HG03571 (cell line): ENCODE data around the gene PRX.
A peak's percentile ranks its signal among the peaks of the same experiment; 100 is the strongest.

Source experiments
- ATAC-seq: cut with Tn5 transposase; IDR thresholded peaks from one replicate; pipeline ENCODE4 v1.9.1; 2021; ENCODE audit not compliant: unreplicated experiment

PRX gene

DNA sequence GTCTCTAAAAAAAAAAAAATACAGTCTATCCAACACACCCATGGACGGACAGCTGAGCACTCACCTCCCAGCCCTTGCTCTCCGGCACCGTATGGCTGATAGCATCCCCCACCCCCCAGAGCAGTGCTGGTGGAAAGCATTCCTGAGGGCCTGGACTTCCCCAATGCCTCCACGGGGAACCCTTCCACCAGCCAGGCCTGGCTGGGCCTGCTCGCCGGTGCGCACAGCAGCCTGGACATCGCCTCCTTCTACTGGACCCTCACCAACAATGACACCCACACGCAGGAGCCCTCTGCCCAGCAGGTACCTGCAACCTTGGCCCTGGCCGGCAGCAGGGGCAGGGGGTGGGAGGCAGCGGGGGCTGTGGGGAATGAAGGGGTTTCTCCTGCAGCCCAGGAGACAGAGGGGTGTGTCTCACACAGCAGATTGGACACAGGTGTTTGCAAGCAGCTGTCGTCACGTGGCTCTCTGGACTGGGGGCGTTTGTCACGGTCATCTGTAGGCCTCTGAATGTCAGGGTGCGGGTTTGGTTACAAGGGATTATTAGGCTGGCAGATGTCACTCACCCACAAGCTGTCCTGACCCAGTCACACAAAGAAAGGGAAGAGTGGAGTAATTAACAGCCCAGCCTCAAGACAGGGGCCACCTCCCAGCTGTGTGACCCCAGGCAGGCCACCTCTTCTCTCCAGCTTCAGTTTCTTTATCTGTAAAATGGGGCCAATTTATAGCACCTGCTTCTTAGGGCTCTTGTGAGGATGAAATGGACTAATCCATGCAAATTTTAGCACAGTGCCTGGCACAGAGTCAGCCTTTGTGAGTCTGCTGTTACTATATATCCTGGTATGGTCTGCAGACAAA is 45.4 kb downstream of the PRX start:
- ATAC-seq = no peak

DNA sequence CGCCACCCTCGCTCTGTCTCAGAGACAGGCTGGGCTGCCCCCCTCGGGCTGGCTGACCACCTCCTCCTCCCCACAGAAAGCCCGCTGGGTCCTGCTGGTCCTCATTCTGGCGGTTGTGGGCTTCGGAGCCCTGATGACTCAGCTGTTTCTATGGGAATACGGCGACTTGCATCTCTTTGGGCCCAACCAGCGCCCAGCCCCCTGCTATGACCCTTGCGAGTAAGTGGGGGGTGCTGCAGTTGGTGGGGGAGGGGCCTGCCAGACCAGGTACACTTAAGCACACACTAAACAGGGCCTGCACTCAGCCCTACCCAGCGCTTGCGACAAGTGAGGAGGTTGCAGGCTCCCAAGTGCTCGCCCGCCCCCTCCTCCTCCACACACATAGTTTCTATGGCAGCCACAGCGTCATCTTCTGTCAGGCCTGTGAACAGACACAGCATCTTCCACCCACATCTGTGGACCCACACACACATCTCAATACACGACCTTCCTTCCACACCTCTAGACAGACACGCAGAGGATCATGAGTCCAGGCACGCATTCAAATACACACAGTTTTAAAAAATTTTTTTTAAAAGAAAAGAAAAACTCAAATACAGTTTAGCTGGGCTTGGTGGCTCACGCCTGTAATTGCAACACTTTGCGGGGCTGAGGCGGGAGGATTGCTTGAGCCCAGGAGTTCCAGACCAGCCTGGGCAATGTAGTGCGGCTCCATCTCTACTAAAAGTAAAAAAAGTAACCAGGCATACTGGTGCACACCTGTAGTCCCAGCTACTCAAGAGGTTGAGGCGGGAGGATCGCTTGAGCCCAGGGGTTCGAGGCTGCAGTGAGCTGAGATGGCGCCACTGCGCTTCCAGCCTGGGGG is 46.2 kb downstream of the PRX start:
- ATAC-seq = no peak

DNA sequence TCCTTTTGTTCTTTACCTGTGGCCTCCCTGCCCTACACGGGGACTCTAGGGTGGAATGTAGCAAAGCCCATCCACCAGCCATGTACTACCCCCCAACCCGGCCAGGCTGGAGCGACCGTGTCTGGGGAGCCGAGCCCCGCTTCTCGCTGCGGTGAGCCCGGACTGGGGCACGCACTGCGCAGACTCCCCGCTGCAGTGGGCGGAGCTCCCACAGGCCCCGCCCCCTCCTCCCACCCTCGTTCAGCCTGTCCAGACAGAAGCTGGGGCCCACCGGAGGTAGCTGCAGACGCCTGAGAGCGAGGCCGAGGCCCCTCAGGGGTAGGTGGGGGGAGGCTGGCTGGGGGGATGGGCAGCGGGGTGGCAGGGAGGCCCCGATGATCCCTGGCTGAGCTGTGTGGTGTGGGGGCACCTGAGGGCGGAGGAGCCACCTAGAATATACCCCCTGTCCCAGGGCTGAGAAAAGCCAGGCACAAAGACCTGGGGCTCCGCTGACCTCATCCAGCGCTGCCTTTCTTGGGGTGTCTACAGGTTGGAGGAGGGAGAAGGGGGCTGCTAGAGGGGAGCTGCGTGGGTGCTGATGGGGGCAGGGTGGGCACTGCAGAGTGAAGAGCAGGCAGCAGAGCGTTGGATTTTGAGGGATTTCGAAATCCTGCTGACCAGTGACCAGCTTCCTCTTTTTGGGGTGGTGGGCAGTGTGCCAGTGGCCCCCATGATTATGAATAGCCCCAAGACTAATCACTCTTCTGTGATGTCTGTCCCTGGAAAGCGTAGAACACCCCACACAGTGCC is 47.4 kb downstream of the PRX start:
- no peak for ATAC-seq

DNA sequence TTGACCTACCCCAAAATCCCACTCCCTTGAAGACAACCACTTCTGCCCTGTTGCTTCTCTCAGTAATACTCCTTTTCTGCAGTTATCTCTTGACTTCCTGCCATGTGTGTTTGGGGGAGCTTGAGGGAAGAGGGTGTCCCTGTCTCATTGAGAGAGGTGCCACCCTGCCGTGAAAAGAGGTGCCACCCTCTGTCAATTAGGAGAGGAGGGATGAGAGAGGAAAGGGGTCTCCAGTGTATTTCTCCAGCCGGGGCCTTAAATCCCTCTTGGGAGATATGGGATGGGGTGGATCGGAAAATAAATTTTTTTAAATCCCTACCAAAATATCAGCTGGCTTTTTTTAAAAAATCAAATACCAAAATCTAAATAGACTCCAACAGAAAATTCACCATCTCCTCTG is 48.2 kb downstream of the PRX start:
- no peak for ATAC-seq

DNA sequence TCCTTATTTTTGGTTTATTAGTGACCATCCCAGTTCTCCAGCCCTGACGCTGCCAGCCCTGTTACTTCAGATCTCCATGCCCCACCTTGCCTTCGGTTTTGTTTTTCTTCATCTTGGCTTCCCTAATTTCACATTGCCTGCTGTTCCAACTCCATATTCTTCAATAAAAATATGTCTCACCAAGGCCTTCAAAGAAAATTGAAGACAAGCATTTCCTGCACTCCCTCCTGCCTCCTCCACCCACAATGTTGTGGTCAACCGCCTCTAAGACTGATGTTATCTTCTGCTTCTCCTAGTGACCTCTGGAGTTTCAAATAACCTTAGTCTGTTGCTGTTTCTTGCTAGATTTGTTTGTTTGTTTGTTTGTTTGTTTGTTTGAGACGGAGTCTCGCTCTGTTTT is 50.1 kb downstream of the PRX start:
- ATAC-seq = no peak

DNA sequence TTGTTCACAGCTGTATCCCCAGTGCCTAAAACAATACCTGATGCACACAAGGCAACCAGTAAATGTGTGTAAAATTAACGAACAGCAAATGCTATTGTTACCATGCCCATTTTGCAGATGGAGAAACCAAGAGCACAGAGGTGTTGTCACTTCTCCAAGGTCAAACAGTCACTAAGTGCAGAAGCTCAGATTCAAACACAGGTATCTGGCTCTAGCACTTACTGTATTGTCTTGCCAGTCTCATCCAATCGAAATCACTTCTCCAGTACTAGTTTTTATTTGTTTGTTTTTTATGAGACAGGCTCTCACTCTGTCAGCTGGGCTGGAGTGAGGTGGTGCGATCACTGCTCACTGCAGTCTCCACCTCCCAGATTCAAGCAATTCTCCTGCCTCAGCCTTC is 51.0 kb downstream of the PRX start:
- ATAC-seq = no peak

DNA sequence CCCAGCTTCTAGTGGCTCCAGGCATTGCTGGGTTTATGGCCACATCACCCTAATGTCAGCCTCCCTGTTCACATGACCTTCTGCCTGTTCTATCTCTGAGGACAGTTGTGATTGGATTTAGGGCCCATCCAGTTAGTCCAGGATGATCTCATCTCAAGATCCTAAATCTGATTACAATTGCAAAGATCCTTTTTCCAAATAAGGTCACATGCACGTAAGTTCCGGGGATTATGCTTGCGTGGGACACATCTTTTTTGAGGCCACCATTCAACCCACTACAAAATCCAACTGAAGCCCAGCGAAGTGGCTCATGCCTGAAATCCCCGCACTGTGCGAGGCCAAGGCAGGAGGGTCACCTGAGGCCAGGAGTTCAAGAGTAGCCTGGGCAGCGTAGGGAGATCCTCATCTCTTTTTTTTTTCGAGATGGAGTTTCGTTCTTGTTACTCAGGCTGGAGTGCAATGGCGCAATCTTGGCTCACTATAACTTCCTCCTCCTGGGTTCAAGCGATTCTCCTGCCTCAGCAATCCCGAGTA is 52.4 kb downstream of the PRX start:
- no peak for ATAC-seq

DNA sequence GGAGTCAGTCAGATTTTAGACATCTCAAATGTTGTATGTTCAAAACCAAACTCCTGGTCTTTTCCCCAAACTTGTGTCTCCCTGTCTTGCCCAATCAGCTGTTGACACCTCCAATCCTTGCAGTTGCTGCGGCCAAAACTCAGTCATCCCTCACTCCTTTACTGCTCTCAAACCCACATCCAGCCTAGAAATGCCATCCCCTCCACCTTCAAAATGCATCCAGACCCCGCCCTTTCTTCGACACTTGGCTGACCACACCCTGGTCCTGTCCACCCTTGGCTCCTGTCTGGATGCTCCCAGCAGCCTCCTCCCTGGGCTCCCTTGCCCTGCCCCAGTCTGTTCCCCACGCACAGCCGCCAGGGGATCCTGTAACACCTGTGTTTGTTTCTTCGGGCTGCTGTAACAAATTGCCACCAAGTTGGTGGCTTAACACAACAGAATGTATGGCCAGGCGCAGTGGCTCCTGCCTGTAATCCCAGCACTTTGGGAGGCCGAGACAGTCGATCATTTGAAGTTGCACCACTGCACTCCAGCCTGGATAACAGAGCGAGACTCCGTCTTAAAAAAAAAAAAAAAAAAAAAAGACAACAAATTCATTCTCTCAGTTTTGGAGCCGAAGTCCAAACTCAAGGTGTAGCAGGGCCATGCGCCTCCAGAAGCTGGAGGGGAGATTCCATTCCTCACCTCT is 53.0 kb downstream of the PRX start:
- ATAC-seq = no peak

DNA sequence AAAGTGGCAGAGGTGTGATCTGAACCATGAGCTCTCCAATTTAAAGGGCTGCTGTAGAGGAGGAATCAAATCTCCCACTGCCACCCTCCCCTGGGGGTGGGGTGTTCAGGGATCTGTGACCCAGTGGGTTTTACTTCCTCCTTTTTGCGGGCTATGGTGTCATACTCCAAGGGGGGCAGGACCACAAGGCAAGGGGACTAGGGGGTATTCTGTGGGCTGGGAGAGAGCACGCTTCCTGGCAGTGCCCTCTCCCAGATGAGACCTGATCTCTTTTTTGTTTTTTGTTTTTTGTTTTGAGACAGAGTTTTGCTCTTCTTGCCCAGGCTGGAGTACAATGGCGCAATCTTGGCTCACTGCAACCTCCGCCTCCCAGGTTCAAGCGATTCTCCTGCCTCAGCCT is 54.4 kb downstream of the PRX start:
- ATAC-seq = no peak

DNA sequence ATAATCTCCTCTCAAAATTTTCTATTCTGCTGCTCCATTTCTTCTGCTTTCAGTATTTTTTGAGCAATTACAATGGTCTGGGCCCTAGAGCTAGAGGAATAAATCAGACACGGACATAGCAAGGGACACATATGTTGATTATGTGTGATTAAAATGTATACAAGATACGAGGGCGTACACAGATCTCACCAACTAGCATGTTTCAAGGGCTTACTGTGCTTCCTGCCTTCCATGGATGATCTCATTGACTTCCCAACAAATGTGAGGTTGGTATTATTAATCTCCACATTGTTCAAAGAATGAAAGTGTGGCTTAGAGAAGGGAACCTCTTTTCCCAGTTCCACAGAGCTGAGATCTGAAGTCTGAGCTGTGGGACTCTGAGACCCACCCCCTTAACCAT is 55.5 kb downstream of the PRX start:
- ATAC-seq = no peak

DNA sequence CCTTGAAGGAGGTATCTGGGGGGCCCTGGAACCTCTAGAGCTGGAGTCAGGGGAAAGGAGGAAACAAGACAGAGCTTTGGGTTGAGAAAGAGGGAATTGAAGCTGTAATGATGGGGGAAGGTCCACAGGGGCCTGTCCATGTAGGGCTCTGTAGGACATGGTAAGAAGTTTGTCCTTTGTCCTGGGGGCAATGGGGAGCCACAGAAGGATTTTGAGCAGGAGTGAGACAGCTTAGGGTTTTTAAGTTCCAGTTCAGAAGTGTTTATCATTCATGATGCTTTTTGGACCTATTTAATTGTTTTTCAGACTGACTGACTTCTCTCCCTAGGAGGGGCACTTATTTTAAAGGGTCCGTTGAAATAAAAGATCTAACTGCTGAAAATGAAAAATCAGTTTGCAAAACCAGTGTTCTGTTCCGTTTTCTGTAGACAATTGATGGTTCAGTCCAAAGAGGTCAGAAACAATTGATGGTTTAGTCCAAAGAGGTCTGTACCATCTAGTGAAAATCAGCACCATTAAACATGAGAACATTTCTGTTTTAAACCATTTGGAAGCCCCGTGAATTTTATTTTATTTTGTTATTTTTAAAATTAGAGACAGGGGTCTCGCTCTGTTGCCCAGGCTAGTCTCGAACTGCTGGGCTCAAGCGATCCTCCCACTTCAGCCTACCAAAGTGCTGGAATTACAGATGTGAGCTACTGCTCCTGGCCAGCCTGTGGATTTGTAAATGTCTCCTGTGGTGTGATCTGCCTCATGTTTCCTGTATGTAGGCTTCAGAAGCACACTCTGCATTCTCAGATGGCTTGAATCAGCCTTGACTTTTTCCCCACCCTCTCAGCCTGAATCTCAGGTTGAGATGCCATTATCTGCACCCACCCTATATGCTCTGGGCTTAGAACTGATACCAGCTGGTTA is 56.2 kb downstream of the PRX start:
- no peak for ATAC-seq

DNA sequence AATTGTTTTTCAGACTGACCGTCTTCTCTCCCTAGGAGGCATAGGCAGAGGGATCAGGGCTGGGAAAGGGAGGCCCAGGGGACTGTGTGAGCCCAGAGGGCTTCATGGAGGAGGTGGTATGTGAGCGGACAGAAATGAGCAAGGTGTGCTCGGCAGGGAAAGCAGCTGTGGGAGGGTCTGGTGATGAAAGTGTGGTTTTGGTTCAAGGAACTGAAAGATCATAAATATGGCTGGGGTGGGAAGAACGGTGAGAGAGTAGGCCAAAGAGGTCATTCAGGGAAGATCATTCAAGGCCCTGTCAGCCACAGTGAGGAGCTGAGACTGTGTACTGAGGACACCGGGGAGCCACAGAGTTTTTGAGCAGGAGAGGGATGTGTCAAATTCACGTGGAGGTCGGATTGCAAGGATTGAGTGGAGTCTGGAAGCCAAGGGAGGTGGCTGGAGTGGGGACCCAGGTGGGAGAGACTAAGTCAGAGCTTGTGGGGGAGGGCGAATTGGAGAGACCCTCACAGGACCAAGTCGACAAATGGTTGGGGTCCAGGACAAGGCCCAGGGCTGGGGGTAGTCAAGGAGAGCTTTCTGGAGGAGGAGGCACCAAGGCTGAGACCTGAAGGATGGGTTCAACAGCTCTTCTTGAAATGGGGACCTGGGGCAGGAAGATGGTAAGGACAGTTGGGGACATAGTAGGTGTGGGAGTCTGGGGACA is 57.0 kb downstream of the PRX start:
- no peak for ATAC-seq

DNA sequence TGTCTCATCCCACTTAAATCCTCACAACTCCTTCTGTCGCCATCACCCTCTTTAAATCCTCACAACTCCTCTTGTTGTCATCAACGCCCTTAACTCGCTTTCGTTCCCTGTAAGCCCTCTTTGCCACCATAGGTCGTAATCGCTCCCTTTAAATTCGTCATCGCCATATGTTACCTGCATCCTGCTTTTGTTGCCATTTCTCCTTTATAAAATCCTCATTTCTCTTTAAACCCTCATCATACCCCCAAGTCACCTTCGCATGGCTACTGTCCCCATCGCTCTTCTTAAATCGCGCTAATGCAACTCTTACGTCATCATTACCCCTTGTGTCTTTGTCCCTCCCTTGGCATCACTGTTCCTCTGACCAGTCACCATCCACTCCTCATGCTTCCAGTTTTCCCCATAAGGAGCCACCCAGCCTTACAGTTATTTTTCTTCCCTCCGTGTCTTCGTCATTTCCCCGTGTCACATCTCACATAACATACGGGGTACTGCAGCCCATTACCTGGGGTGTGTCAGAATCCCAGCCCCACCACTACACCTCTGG is 64.1 kb downstream of the PRX start:
- no peak for ATAC-seq

DNA sequence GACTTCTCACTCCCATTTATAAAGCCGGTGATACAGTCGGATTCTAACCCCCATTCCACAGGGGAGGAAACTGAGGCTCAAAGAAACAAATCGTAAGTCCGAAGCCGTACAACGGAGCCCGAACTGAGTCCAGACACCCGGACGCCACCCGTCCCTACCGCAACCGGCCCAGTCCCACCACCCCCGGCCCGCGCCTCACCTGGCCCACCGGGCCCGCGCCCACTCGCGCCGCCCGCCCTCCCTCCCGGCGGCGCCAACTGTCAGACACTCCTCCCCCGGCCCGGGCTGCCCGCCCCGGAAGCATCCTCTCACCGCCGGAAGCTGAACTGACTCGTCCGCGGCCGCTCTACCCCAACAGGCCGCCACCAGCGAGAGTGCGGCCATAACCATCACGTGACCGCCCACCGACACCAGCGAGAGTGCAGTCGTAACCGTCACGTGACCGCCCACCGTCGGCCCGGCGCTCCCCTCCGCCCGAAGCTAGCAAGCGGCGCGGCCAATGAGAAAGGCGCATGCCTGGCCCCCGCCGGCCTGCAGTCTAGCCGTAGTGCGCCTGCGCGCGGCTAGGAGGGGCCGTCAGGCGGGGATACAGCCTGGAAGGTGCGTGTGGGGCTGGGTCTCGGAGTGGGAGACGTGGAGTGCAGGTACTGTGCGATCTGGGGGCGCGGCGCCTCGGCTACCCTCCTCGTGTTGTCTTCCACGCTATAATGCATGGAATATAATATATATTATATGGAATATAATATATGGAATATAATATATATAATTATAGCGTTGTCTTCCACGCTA is 64.9 kb downstream of the PRX start, which contains the start of the genes C19orf47 and PLD3:
C19orf47 (minus strand) TSS at position 273 of the 789 bp plus-strand sequence. CDS start 6,540 bp downstream, outside the sequence.
PLD3 (plus strand) TSS at position 571 of the 789 bp plus-strand sequence. CDS start 17,789 bp downstream, outside the sequence.
- ATAC-seq = peak; percentile 85

DNA sequence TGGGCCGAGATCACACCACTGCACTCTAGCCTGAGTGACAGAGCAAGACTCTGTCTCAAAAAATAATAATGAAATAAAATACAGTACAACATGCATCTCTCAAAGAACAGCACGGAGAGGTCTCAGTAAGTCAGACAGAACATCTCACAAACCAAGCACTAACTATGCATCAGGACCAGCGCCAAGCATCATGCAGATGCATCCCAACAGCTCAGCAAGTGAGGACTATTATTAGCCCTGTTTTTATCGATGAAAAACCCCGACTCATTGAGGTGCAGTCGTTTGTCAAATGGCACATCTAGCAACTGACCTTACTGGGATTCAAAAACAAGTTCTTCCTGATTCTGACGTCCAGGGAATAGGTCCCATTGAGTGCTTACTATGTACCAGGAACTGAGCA is 68.8 kb downstream of the PRX start:
- ATAC-seq = no peak
